ENCODE data around the gene SETD3.

SETD3 gene

GRCh38 chr14:99516871-99517642, 36.4 kb upstream of the SETD3 start:
- DNase-seq (ENCODE audit: low read depth, low spot score): no peak

- no peak for DNase-seq (ENCODE audit: low read depth, low spot score)
Measured at GRCh38 chr14:99516156-99516870, 35.7 kb upstream of the SETD3 start.

GRCh38 chr14:99515301-99516155, 34.9 kb upstream of the SETD3 start:
- no peak for DNase-seq (ENCODE audit: low read depth, low spot score)

- DNase-seq (ENCODE audit: low read depth, low spot score): no peak
Measured at GRCh38 chr14:99514552-99515300, 34.1 kb upstream of the SETD3 start.

GRCh38 chr14:99513946-99514551, 33.4 kb upstream of the SETD3 start:
- DNase-seq (ENCODE audit: low read depth, low spot score): no peak

- no peak for DNase-seq (ENCODE audit: low read depth, low spot score)
Measured at GRCh38 chr14:99513183-99513694, 32.6 kb upstream of the SETD3 start.

- DNase-seq (ENCODE audit: low read depth, low spot score): no peak
Measured at GRCh38 chr14:99512571-99513182, 32.0 kb upstream of the SETD3 start.

- no peak for DNase-seq (ENCODE audit: low read depth, low spot score)
Measured at GRCh38 chr14:99512110-99512449, 31.4 kb upstream of the SETD3 start.

- no peak for DNase-seq (ENCODE audit: low read depth, low spot score)
Measured at GRCh38 chr14:99511421-99512109, 30.9 kb upstream of the SETD3 start.

GRCh38 chr14:99510556-99511139, 30.0 kb upstream of the SETD3 start:
- no peak for DNase-seq (ENCODE audit: low read depth, low spot score)

GRCh38 chr14:99509871-99510555, 29.4 kb upstream of the SETD3 start:
- no peak for DNase-seq (ENCODE audit: low read depth, low spot score)

- no peak for DNase-seq (ENCODE audit: low read depth, low spot score)
Measured at GRCh38 chr14:99508896-99509629, 28.4 kb upstream of the SETD3 start.

- no peak for DNase-seq (ENCODE audit: low read depth, low spot score)
Measured at GRCh38 chr14:99507860-99508640, 27.4 kb upstream of the SETD3 start.

- DNase-seq (ENCODE audit: low read depth, low spot score): no peak
Measured at GRCh38 chr14:99506276-99506675, 25.6 kb upstream of the SETD3 start.

- no peak for DNase-seq (ENCODE audit: low read depth, low spot score)
Measured at GRCh38 chr14:99505089-99505488, 24.4 kb upstream of the SETD3 start.

GRCh38 chr14:99503848-99504453, 23.3 kb upstream of the SETD3 start:
- DNase-seq (ENCODE audit: low read depth, low spot score): no peak

GRCh38 chr14:99502989-99503421, 22.3 kb upstream of the SETD3 start:
- DNase-seq (ENCODE audit: low read depth, low spot score): no peak
